HUES48 (cell line): ENCODE results near the gene ZC3H12D.

ENCODE experiments used
- H3K27ac ChIP-seq: one replicate; pipeline ENCODE4 v1.7.0; 2013; ENCODE audit warnings: low read depth, low read length, inconsistent platforms
- H3K27me3 ChIP-seq: 2 replicates; pipeline ENCODE4 v1.6.1; 2013; ENCODE audit warnings: mild to moderate bottlenecking, low read length; ENCODE audit not compliant: control insufficient read depth, insufficient read depth
- H3K36me3 ChIP-seq: 2 replicates; pipeline ENCODE4 v1.6.1; 2013; ENCODE audit warnings: low read length; ENCODE audit not compliant: control insufficient read depth, insufficient read depth
- H3K4me1 ChIP-seq: 2 replicates; pipeline ENCODE4 v1.6.1; 2013; ENCODE audit warnings: mild to moderate bottlenecking, low read length; ENCODE audit not compliant: control insufficient read depth, insufficient read depth
- H3K4me3 ChIP-seq: 2 replicates; pipeline ENCODE4 v1.5.1; 2013; ENCODE audit warnings: mild to moderate bottlenecking, low read depth, low read length
- H3K9ac ChIP-seq: 2 replicates; pipeline ENCODE4 v1.6.1; 2013; ENCODE audit warnings: mild to moderate bottlenecking, low read depth, low read length, moderate library complexity
- H3K9me3 ChIP-seq: 2 replicates; pipeline ENCODE4 v1.6.1; 2013; ENCODE audit warnings: low read length; ENCODE audit not compliant: control insufficient read depth, insufficient read depth

The ZC3H12D gene

GRCh38 chr6:149483334-149483725, 1.5 kb downstream of the ZC3H12D start:
- Histone ChIP-seq H3K27ac (no peak overlapping the region), H3K4me1 (no peaks in the 10 kb centered on the region), H3K9ac (no peak overlapping the region), H3K36me3 (no peaks in the 10 kb centered on the region), H3K9me3 (no peaks in the 10 kb centered on the region), H3K27me3 (no peaks in the 10 kb centered on the region), H3K4me3 (no peak overlapping the region)

- Histone ChIP-seq H3K27ac (no peak overlapping the region), H3K9ac (no peak overlapping the region), H3K9me3 (no peaks in the 10 kb centered on the region), H3K4me1 (no peaks in the 10 kb centered on the region), H3K4me3 (no peak overlapping the region), H3K36me3 (no peaks in the 10 kb centered on the region), H3K27me3 (no peaks in the 10 kb centered on the region)
These were observed 2.1 kb downstream of the ZC3H12D start for GRCh38 chr6:149482545-149483333.

GRCh38 chr6:149480502-149481280, 4.1 kb downstream of the ZC3H12D start:
- no peak overlapping the region for H3K27ac ChIP-seq
- H3K36me3 ChIP-seq: no peaks in the 10 kb centered on the region
- H3K4me3 ChIP-seq: no peak overlapping the region
- H3K27me3 ChIP-seq: no peaks in the 10 kb centered on the region
- no peak overlapping the region for H3K9ac ChIP-seq
- H3K4me1 ChIP-seq: no peaks in the 10 kb centered on the region
- no peaks in the 10 kb centered on the region for H3K9me3 ChIP-seq

- Histone ChIP-seq H3K9ac (no peak overlapping the region), H3K4me1 (no peaks in the 10 kb centered on the region), H3K36me3 (no peaks in the 10 kb centered on the region), H3K27me3 (no peaks in the 10 kb centered on the region), H3K9me3 (no peaks in the 10 kb centered on the region), H3K27ac (no peak overlapping the region), H3K4me3 (no peak overlapping the region)
These were observed 6.0 kb downstream of the ZC3H12D start for GRCh38 chr6:149478631-149479314.

GRCh38 chr6:149477544-149477943, 7.3 kb downstream of the ZC3H12D start:
- Histone ChIP-seq H3K27me3 (no peaks in the 10 kb centered on the region), H3K36me3 (no peaks in the 10 kb centered on the region), H3K4me3 (no peak overlapping the region), H3K27ac (no peak overlapping the region), H3K9ac (no peak overlapping the region), H3K4me1 (no peaks in the 10 kb centered on the region), H3K9me3 (no peaks in the 10 kb centered on the region)

GRCh38 chr6:149476789-149477455, 7.9 kb downstream of the ZC3H12D start:
- Histone ChIP-seq H3K36me3 (no peaks in the 10 kb centered on the region), H3K9ac (no peak overlapping the region), H3K27ac (no peak overlapping the region), H3K4me3 (no peak overlapping the region), H3K9me3 (no peaks in the 10 kb centered on the region), H3K27me3 (no peaks in the 10 kb centered on the region), H3K4me1 (no peaks in the 10 kb centered on the region)

GRCh38 chr6:149474108-149474935, 10.5 kb downstream of the ZC3H12D start:
- Histone ChIP-seq H3K27ac (no peak overlapping the region), H3K4me1 (no peaks in the 10 kb centered on the region), H3K4me3 (no peak overlapping the region), H3K36me3 (no peaks in the 10 kb centered on the region), H3K9ac (no peak overlapping the region), H3K9me3 (no peaks in the 10 kb centered on the region), H3K27me3 (no peaks in the 10 kb centered on the region)

- H3K9me3 ChIP-seq: no peaks in the 10 kb centered on the region
- H3K4me3 ChIP-seq: no peak overlapping the region
- no peak overlapping the region for H3K27ac ChIP-seq
- no peaks in the 10 kb centered on the region for H3K36me3 ChIP-seq
- no peaks in the 10 kb centered on the region for H3K4me1 ChIP-seq
- no peak overlapping the region for H3K9ac ChIP-seq
- no peaks in the 10 kb centered on the region for H3K27me3 ChIP-seq
These were observed 11.4 kb downstream of the ZC3H12D start for GRCh38 chr6:149473080-149474052.

- Histone ChIP-seq H3K9ac (no peak overlapping the region), H3K4me1 (no peaks in the 10 kb centered on the region), H3K36me3 (no peaks in the 10 kb centered on the region), H3K9me3 (no peaks in the 10 kb centered on the region), H3K4me3 (no peak overlapping the region), H3K27me3 (no peaks in the 10 kb centered on the region), H3K27ac (no peak overlapping the region)
These were observed 12.6 kb downstream of the ZC3H12D start for GRCh38 chr6:149472241-149472640.
